Measurements from ENCODE around the gene FMNL2. TPM values are rescaled to one million over a fixed set of nuclear protein-coding genes. Genes with fewer than 3 reads are reported as not detected.

The FMNL2 gene
- total RNA-seq, 1 experiment from 2014 or later, result 11.6 TPM

DNA sequence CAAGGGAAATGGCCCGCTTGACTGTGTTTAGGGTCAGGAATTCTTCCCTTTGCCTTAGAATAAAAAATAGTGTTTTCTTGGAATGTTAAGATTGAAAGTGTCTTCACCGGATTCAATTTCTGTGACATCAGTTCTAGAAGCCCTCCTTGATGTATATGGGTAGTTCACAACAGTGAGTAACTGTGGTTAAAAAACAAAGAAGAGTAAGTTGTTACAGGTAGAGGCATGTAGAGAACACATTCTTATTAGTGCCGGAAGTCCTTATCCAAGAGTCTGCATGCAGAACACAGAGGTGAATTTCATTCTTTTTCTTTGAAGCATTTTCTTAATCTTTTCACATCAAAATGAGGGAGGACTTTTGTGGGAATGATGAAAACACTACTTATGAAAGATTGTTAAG is 105.5 kb downstream of the FMNL2 start:
- no peak overlapping the region for H3K4me3 ChIP-seq
- H3K9me3 ChIP-seq, result no peaks in the 10 kb centered on the region
- H3K36me3 ChIP-seq, result no peaks in the 10 kb centered on the region
- H3K27me3 ChIP-seq, result no peaks in the 10 kb centered on the region
- DNase-seq, result no peak

DNA sequence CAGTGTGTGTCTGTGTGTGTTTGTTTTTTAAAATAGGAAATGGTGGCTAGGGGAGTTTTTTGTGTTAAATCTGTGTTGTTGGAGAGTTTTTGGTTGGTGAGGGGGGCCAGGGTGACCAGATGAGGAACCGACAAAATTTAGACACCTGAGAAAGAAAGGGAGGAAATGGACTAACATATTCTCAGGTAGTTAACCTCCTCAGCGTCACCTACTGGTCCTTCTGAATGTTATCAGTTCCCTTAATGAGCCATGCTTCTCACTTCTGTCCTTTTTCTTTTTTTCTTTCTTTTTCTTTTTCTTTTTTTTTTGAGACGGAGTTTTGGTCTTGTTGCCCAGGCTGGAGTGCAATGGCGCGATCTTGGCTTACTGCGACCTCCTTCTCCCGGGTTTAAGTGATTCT is 107.0 kb downstream of the FMNL2 start:
- DNase-seq, result no peak
- Histone ChIP-seq H3K9me3 (no peaks in the 10 kb centered on the region), H3K4me3 (no peak overlapping the region), H3K27me3 (no peaks in the 10 kb centered on the region), H3K36me3 (no peaks in the 10 kb centered on the region)

DNA sequence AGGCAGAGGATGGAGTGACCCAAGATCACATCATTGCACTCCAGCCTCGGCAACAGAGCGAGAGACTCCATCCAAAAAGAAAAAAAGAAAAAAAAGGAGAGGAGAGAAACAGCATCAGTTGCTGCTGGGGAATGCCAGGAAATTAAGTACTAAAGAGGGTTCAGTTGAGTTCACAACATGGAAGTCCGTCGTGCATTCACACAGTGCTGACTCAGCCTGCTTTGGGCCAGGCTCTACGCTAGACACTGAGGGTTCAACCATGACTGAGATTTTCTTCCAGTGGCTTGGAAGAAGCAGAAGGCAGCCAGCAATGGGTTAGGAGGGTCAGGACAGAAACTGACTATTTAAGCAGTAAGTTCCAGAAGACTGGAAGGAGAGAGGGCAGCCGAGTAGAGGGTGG is 108.8 kb downstream of the FMNL2 start:
- no peak for DNase-seq
- Histone ChIP-seq H3K36me3 (no peaks in the 10 kb centered on the region), H3K4me3 (no peak overlapping the region), H3K9me3 (no peaks in the 10 kb centered on the region), H3K27me3 (no peaks in the 10 kb centered on the region)

DNA sequence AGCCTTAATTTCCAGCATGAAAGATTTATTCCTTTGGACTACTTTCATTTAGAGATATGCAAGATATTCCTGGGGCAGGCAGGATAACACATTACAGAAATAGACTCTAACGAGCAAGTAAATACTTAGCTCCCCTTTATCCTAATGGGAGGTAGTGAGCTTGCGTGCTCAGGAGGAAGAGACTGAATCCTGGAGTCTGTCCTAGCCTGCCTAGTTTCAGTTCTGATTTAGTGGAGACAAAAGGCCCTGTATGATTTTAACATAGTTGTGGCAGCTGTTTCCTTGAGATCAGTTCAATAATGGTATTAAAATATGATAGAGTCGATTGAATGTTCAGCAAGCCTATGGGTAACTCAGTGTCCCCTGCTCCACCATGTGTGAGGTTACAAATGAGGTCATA is 109.5 kb downstream of the FMNL2 start:
- H3K27me3 ChIP-seq, result no peaks in the 10 kb centered on the region
- H3K36me3 ChIP-seq, result no peaks in the 10 kb centered on the region
- no peak for DNase-seq
- no peaks in the 10 kb centered on the region for H3K9me3 ChIP-seq
- no peak overlapping the region for H3K4me3 ChIP-seq

DNA sequence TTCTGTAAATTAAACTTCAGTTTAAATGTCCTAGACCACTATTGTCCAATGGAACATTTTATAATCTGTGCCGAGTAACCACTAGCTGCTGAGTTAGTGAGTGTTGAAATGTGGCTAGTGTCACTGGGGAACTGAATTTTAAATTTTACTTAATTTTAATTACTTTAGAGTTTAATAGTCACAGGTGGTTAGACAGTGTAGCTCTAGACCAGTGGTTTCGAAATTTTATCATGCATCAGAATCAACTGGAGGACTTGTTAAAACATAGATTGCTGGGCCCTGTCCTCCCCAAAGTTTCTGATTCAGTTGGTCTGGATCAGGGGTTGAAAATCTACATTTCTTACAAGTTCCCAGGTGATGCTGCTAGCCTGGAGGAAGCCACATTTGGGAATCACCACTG is 110.4 kb downstream of the FMNL2 start:
- Histone ChIP-seq H3K9me3 (no peaks in the 10 kb centered on the region), H3K4me3 (no peak overlapping the region), H3K36me3 (no peaks in the 10 kb centered on the region), H3K27me3 (no peaks in the 10 kb centered on the region)
- no peak for DNase-seq

DNA sequence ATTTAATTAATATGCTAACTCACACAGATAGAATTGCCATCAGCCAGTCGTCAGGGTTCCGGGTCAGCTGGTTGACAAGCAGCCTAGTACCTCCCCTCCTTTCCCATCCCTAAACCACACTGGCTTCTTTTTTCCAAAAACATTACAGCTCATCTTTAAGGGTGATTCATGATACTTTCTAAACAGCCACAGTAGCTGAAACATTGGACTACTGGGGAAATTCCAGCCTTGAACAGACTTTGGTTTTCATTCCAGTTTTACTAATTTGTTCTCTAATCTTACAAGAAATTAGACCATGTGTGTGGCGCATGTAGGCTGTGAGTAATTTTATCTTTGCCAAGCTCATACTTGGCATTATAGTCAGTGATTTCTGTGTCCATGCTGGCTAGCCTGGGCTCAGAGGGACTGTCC is 110.8 kb downstream of the FMNL2 start:
- peak; percentile 61 for DNase-seq
- no peaks in the 10 kb centered on the region for H3K9me3 ChIP-seq
- no peaks in the 10 kb centered on the region for H3K36me3 ChIP-seq
- H3K27me3 ChIP-seq, result no peaks in the 10 kb centered on the region
- no peak overlapping the region for H3K4me3 ChIP-seq

DNA sequence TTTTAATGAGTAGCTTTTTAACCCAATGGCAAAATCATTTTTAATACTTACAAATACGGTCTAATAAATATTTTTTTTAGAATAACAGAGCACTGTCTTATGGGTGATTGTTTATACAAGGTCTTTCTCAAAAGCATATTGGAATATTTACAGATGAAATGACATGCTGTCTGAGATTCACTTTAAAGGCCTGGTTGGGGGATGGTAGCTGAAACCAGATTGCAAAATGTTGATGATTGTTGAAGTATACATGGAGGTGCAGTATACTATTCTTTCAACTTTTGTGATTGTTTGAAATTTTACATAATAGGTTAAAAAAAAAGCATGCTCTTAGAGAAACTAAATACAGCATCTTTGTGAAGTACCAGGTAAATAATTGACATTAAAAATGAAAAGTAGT is 111.2 kb downstream of the FMNL2 start:
- Histone ChIP-seq H3K4me3 (no peak overlapping the region), H3K9me3 (no peaks in the 10 kb centered on the region), H3K36me3 (no peaks in the 10 kb centered on the region), H3K27me3 (no peaks in the 10 kb centered on the region)
- no peak for DNase-seq

DNA sequence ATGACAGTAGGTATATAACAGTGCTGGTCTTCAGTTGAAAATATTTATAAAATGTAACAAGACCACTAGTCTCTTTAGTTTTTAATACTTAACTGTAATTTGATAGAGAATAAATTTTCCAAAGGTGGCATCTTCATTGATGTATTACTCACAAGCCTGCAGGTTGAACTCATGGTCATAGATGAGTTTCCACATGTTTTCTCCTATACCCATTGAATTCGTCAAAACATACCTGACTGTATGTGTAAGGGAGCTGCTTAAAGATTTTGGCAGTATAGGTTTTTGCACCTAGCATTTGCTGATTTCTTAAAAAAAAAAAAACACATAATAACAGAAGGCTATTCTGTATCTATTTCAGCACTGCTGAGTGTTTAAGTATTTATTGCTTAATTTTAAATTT is 112.9 kb downstream of the FMNL2 start:
- Histone ChIP-seq H3K9me3 (no peaks in the 10 kb centered on the region), H3K36me3 (no peaks in the 10 kb centered on the region), H3K27me3 (no peaks in the 10 kb centered on the region), H3K4me3 (no peak overlapping the region)
- no peak for DNase-seq

DNA sequence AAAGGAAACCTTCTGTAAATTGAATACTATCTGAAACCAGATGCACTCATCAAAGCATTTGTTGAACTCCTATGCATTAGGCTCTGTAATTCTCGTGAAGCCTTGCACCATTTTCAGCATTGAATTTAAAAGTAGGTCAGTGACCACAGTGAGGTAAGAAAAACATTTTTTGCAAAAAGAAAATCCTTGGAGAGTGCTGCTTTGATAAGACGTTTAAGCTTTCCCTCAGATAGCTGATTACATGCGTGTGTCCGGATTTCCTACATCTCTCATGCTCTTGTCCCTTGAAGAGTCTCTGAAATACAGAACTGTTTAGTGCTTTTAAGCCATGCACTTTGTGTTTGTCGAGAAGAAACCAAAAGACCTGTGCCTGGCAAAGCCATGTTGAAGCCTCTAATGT is 113.6 kb downstream of the FMNL2 start:
- Histone ChIP-seq H3K9me3 (no peaks in the 10 kb centered on the region), H3K27me3 (no peaks in the 10 kb centered on the region), H3K36me3 (no peaks in the 10 kb centered on the region), H3K4me3 (no peak overlapping the region)
- no peak for DNase-seq

DNA sequence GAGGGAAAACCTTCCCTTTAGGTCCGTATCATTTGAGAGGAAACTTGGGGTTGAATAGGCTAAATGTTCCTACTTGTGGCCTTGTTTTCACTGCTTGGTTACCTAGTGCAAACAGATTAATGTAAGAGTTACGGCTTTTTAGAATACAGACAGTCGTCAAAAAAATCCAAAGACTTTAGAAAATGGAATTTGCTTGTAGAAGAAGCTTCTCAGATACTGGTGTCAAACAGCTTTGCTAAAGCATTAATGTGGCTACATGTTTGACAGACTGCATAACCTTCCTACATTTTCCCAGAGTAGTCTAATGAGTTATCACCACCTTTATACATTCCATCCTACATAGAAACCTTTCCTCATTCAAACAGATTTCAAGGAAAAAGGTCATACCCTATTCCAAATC is 114.6 kb downstream of the FMNL2 start:
- Histone ChIP-seq H3K27me3 (no peaks in the 10 kb centered on the region), H3K36me3 (no peaks in the 10 kb centered on the region), H3K4me3 (no peak overlapping the region), H3K9me3 (no peaks in the 10 kb centered on the region)
- DNase-seq, result no peak

DNA sequence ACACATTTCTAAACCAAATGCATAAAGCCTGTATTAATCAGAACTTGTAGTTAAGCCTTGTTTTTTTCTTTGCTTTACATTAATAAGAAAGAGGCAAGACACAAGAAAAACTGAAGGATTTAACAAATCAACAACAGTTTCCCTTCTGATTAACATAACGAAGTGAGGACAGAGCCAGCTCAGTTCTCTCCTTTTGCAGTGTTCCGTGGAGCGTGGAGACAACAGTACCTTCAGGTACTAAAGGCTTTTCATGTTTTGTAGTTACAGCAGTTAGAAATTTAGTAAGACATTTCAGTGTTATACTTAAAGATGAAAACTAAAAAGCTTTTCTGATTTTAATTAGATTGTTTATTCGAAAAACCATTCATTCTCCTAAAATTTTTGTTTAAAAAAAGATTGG is 115.2 kb downstream of the FMNL2 start:
- no peak for DNase-seq
- Histone ChIP-seq H3K9me3 (no peaks in the 10 kb centered on the region), H3K4me3 (no peak overlapping the region), H3K36me3 (no peaks in the 10 kb centered on the region), H3K27me3 (no peaks in the 10 kb centered on the region)

DNA sequence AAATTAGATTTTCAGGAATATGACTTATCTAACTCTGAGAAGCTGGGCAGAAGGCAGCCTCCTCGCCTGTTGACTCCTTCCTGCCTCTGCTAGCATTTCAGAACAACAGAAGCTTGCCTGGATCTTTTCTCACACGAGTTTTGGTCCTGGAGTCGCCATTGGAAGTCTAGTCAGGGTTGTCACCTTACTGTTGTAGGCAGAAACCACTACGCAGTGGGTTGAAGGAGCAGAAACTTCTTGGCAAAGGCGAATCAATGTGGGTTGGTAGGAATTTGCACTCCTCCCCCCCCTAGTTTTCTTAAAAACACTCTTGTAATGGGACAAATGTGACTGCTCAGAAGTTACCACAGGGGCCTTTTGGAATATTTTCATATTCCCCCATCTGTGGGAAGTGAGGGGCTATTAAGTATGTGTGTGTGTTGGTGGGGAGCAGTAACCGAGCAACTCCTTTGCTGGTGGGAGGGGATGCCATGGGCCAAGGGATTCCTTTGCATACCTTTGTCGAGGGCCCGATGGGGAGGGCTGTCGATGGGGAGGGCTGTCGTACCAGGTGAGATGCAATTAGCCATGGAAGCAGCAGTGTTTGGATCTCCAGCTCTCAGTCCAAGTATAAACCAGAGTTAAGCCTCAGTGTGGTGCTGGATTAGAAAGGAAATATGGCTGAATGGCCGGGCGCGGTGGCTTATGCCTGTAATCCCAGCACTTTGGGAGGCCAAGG is 117.4 kb downstream of the FMNL2 start:
- no peak for DNase-seq
- H3K27me3 ChIP-seq, result no peaks in the 10 kb centered on the region
- H3K9me3 ChIP-seq, result no peaks in the 10 kb centered on the region
- no peak overlapping the region for H3K4me3 ChIP-seq
- H3K36me3 ChIP-seq, result no peaks in the 10 kb centered on the region

DNA sequence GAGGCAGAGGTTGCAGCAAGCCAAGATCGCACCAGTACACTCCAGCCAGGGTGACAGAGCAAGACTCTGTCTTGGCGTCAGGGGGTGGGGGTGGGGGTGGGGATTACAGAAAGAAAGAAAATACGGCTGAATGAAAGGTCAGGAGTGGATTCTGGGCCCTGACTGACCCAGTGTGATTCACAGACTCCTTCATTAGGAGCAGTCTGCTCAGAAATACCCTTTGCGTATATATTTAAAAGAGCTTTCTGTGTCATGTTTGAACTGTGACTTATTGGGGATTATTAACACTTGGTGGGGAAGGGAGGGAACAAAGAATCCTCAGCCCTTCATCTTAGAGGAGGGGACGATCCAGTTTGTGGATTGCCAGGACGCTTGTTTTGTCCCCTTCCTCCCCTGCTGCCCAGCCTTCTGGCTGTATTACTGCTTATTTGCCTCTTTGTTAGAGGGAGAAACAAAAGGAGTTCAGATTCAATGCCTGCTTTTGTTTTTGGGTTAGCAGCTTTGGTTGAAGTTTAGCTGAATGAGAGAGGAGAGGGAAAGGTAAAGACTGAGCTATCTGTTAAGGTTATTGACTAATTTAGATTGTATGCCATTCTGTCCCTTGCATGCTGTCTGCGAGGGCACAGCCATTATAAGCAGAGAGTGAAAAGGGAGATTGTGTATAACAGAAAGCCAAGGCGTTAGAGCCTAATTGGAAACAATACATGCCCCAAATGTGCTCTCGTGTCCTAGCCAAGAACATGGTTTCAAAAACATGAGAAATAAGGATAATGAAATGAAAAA is 118.3 kb downstream of the FMNL2 start:
- no peaks in the 10 kb centered on the region for H3K9me3 ChIP-seq
- no peaks in the 10 kb centered on the region for H3K27me3 ChIP-seq
- H3K4me3 ChIP-seq, result no peak overlapping the region
- DNase-seq, result no peak
- no peaks in the 10 kb centered on the region for H3K36me3 ChIP-seq

DNA sequence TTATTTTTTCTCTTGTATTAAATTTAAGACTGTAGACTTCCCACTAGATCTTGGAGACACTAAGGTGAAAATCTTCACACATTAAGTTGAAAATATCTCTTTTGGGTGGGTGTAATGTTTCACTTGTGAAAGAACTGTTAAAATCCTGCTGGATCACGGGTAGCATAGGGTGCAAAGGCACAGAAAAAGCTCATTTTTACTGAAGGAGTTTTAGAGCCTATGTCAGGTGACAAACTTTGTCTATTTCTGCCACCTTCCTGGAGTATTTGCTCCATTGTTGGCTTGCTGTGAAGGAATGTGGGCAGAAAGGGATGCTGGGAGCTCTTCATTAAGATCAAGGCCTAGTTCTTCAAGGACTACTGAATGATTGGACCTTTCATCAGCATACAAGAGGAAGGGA is 119.4 kb downstream of the FMNL2 start:
- Histone ChIP-seq H3K27me3 (no peaks in the 10 kb centered on the region), H3K9me3 (no peaks in the 10 kb centered on the region), H3K4me3 (no peak overlapping the region), H3K36me3 (no peaks in the 10 kb centered on the region)
- DNase-seq, result no peak

DNA sequence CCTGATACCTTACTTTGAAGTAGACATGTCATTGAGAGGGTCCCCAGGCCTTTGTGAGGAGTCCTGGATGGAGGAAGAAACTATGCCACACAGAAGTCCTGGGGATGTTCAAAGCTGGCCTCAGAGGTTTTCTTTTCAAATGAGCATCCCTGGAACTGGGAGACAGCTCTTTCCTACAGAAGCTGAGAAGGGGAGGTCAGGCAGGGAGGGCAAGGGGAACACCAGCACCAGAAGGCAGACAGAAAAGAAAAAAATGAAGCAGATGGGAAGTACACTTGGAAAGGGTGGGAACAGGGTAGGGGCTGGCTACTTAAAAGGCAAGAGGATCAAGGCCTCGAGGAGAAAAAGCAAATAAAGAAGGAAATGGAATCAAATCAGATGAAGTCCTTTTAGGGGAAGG is 120.0 kb downstream of the FMNL2 start:
- H3K9me3 ChIP-seq, result no peaks in the 10 kb centered on the region
- H3K27me3 ChIP-seq, result no peaks in the 10 kb centered on the region
- DNase-seq, result no peak
- H3K4me3 ChIP-seq, result no peak overlapping the region
- no peaks in the 10 kb centered on the region for H3K36me3 ChIP-seq

DNA sequence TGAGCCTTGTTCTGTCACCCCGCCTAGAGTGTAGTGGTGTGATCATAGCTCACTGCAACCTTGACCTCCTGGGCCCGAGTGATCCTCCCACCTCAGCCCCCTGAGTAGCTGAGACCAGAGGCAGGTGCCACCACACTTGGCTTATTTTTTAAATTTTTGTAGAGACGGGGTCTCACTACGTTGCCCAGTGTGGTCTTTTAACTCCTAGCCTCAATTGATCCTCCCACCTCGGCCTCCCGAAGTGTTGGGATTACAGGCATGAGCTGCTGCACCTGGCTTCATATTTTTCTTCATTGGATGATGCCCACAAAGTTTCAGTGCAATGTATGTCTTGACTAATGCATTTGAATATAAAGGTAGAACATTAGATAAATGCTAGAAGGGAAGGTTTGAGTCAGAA is 120.8 kb downstream of the FMNL2 start:
- Histone ChIP-seq H3K36me3 (no peaks in the 10 kb centered on the region), H3K4me3 (no peak overlapping the region), H3K27me3 (no peaks in the 10 kb centered on the region), H3K9me3 (no peaks in the 10 kb centered on the region)
- no peak for DNase-seq

DNA sequence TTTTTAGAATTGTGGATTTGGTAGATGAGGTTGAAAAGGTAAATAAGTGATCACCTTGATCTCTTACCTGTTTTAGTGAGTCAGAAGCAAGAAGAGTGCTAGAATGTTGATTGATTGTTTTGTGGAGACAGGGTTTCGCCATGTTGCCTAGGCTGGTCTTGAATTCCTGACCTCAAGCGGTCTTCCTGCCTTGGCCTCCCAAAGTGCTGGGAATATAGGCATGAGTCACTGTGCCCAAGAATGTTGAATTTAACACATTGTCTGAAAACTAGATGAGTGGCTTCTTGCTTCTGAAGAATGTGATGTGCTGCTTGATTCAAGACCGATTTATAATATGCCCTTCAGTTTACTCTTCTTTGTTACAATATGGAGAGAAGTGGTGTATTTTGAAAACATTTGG is 121.3 kb downstream of the FMNL2 start:
- no peaks in the 10 kb centered on the region for H3K36me3 ChIP-seq
- H3K9me3 ChIP-seq, result no peaks in the 10 kb centered on the region
- no peak for DNase-seq
- no peak overlapping the region for H3K4me3 ChIP-seq
- H3K27me3 ChIP-seq, result no peaks in the 10 kb centered on the region

DNA sequence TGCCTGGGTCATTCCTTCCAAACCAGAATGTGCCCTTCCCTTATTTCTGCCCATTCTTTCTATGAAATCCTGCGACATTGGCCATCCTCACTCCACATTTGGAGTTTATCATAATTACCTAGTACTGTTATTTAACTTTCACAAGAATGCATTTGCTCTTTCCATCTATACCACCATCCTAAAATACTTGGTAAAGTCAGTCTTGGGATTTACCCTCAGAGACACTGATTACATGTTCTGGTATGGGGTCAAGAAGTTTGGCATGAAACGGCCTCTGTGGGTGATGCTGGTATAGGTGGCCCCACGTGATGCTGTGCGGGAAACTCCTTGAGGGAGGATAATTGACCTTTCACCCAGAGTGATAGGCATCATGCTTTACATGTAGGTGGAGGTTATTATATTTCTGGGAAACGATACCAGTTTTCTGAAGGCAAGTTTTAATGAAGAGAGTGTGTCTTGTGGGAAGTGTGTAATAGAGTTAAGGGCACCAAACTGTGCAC is 123.5 kb downstream of the FMNL2 start:
- H3K36me3 ChIP-seq, result no peaks in the 10 kb centered on the region
- no peak overlapping the region for H3K4me3 ChIP-seq
- DNase-seq, result no peak
- no peaks in the 10 kb centered on the region for H3K9me3 ChIP-seq
- H3K27me3 ChIP-seq, result no peaks in the 10 kb centered on the region
